ENCODE results near the gene AKR1E2. TPM values are rescaled to one million over a fixed set of nuclear protein-coding genes. Genes with fewer than 3 reads are reported as not detected.

AKR1E2 gene
- total RNA-seq, 3 donors from 2014 or later (not counting 1 experiment from before 2014, with no cell fraction given) = 0.56 to 4.0 (median 3.7) TPM

- H3K4me3 Mint-ChIP-seq = no peak overlapping the region
- H3K4me1 Mint-ChIP-seq = no peaks in the 10 kb centered on the region
- H3K27ac Mint-ChIP-seq = no peak overlapping the region
- no peaks in the 10 kb centered on the region for H3K36me3 Mint-ChIP-seq
- H3K27me3 ChIP-seq (ENCODE audit: control insufficient read depth, insufficient read depth, low read length) = no peaks in the 10 kb centered on the region
- H3K27me3 Mint-ChIP-seq (ENCODE audit: low read depth in 2 of 2) = peaks cover 18% of the 10 kb centered on the region in 2 donors
- H3K9me3 Mint-ChIP-seq = no peaks in the 10 kb centered on the region
- H3K4me3 ChIP-seq (ENCODE audit: low read length) = no peak overlapping the region
- H3K9me3 ChIP-seq (ENCODE audit: control insufficient read depth, insufficient read depth, low read length) = no peaks in the 10 kb centered on the region
- H3K36me3 ChIP-seq (ENCODE audit: control insufficient read depth, insufficient read depth, low read length) = no peaks in the 10 kb centered on the region
- WGBS (ENCODE audit: insufficient coverage) = 98% methylated on average over 2 of the region's 4 CpGs
- DNase-seq (no peak), ATAC-seq (no peak)
- no peak for TF ChIP-seq CTCF (IDR thresholded peaks at IDR 0.05)
- intact Hi-C loops (cut with micrococcal nuclease) = no loop called here
- H3K27ac ChIP-seq (ENCODE audit: low read length) = no peak overlapping the region
- peaks cover 4% of the 10 kb centered on the region for H3K4me1 ChIP-seq (ENCODE audit: control insufficient read depth, insufficient read depth, low read length)
These were observed 8.9 kb downstream of the AKR1E2 start for GRCh38 chr10:4834898-4835405.

DNA sequence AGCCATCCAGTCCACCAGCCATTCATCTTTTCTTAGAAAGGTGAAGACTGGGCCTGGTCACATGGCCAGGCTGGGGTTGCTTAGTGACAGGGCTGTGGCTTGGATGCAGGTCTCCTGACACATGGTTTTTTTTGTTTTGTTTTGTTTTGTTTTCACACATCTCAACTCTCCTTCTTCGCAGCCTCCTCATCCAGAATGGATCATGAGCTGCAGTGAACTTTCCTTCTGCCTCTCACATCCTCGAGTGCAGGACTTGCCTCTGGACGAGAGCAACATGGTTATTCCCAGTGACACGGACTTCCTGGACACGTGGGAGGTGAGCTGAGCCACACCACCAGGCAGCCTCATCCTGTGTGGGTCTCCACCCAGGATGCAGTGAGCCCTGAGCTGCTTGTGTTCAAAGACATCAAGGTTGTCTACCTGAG, 9.5 kb downstream of the AKR1E2 start:
- peaks cover 4% of the 10 kb centered on the region for H3K4me1 ChIP-seq (ENCODE audit: control insufficient read depth, insufficient read depth, low read length)
- no peak for TF ChIP-seq CTCF (IDR thresholded peaks at IDR 0.05)
- H3K36me3 Mint-ChIP-seq = no peaks in the 10 kb centered on the region
- H3K4me3 Mint-ChIP-seq = no peak overlapping the region
- no peak overlapping the region for H3K4me3 ChIP-seq (ENCODE audit: low read length)
- peak in 1 of 3 donors; percentile 33 for ATAC-seq
- DNase-seq = peak in 1 of 2 donors; percentile 50
- peaks cover 13% of the 10 kb centered on the region in 2 donors for H3K27me3 Mint-ChIP-seq (ENCODE audit: low read depth in 2 of 2)
- H3K27me3 ChIP-seq (ENCODE audit: control insufficient read depth, insufficient read depth, low read length) = no peaks in the 10 kb centered on the region
- no peaks in the 10 kb centered on the region for H3K36me3 ChIP-seq (ENCODE audit: control insufficient read depth, insufficient read depth, low read length)
- no peaks in the 10 kb centered on the region for H3K9me3 Mint-ChIP-seq
- H3K27ac Mint-ChIP-seq = no peak overlapping the region
- H3K9me3 ChIP-seq (ENCODE audit: control insufficient read depth, insufficient read depth, low read length) = no peaks in the 10 kb centered on the region
- no peaks in the 10 kb centered on the region for H3K4me1 Mint-ChIP-seq
- H3K27ac ChIP-seq (ENCODE audit: low read length) = no peak overlapping the region
- WGBS (ENCODE audit: insufficient coverage) = 69% methylated on average over 5 of the region's 5 CpGs
- intact Hi-C loops (cut with micrococcal nuclease) = no loop called here

DNA sequence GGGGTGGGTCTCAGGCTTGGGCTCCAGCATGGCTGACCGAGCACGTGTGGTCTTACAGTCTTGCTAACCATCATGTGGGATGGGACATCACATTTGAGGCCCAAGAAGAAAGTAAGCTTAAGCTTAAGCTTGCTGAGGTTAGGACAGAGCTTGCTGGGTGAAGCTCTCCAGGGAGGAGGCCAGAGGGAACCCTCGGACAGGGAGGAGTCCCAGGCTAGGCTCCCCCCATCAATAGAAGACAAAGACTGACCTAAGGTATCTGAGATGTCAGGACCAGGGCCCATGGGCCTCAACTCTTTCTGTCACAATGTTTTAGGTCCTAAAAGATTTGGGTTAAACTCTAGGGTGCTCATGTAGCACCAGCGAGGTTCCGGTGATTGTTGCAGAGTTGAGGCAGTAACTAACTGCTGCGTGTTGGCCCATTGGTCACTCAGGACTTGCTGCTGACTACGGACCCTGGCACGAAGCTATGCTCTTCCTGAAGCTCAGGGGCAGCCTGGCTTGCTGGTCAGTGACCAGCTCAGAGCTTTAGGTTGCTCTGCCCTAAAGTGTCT, 10.5 kb downstream of the AKR1E2 start:
- intact Hi-C loops (cut with micrococcal nuclease) = no loop called here
- Mint-ChIP-seq H3K4me3 (no peak overlapping the region), H3K27me3 (ENCODE audit: low read depth in 2 of 2) (peaks cover 3 to 4% of the 10 kb centered on the region in 2 donors), H3K4me1 (no peaks in the 10 kb centered on the region), H3K27ac (no peak overlapping the region), H3K36me3 (no peaks in the 10 kb centered on the region), H3K9me3 (no peaks in the 10 kb centered on the region)
- Histone ChIP-seq H3K27ac (ENCODE audit: low read length) (no peak overlapping the region), H3K4me1 (ENCODE audit: control insufficient read depth, insufficient read depth, low read length) (peaks cover 4% of the 10 kb centered on the region), H3K36me3 (ENCODE audit: control insufficient read depth, insufficient read depth, low read length) (no peaks in the 10 kb centered on the region), H3K9me3 (ENCODE audit: control insufficient read depth, insufficient read depth, low read length) (no peaks in the 10 kb centered on the region), H3K27me3 (ENCODE audit: control insufficient read depth, insufficient read depth, low read length) (no peaks in the 10 kb centered on the region), H3K4me3 (ENCODE audit: low read length) (no peak overlapping the region)
- TF ChIP-seq CTCF (IDR thresholded peaks at IDR 0.05) = no peak
- ATAC-seq (no peak), DNase-seq (no peak)
- WGBS (ENCODE audit: insufficient coverage) = 90% methylated on average over 8 of the region's 8 CpGs

DNA sequence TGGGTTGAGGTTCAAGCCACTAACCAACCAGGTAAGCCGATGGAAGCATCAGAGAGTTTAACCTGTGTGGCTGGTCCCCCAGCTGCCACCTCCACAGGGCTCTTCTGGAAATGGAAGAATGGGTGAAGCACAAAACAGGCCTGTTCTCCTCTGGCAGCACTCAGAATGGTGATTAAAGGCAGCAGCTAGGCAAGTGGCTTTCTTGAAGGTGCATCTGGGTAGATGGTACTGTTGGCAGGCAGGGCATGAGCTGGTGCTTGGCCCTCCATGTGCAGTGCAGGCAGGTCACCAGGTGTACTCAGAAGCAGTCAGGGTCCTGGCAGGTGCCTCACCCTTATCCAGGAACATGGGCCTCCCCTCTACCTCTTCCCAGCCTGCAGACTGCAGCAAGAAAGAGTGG, 11.5 kb downstream of the AKR1E2 start:
- H3K4me1 Mint-ChIP-seq = no peaks in the 10 kb centered on the region
- ATAC-seq (no peak), DNase-seq (no peak)
- no peak overlapping the region for H3K27ac Mint-ChIP-seq
- Histone ChIP-seq H3K36me3 (ENCODE audit: control insufficient read depth, insufficient read depth, low read length) (no peaks in the 10 kb centered on the region), H3K4me3 (ENCODE audit: low read length) (no peak overlapping the region), H3K27ac (ENCODE audit: low read length) (no peak overlapping the region), H3K27me3 (ENCODE audit: control insufficient read depth, insufficient read depth, low read length) (no peaks in the 10 kb centered on the region), H3K4me1 (ENCODE audit: control insufficient read depth, insufficient read depth, low read length) (peaks cover 4% of the 10 kb centered on the region), H3K9me3 (ENCODE audit: control insufficient read depth, insufficient read depth, low read length) (no peaks in the 10 kb centered on the region)
- intact Hi-C loops (cut with micrococcal nuclease) = no loop called here
- H3K36me3 Mint-ChIP-seq = no peaks in the 10 kb centered on the region
- TF ChIP-seq CTCF (IDR thresholded peaks at IDR 0.05) = no peak
- no peak overlapping the region for H3K4me3 Mint-ChIP-seq
- H3K27me3 Mint-ChIP-seq (ENCODE audit: low read depth in 2 of 2) = peaks cover 4% of the 10 kb centered on the region in 2 donors
- no peaks in the 10 kb centered on the region for H3K9me3 Mint-ChIP-seq
- whole genome bisulfite sequencing (ENCODE audit: insufficient coverage) = 95% methylated on average over 1 of the region's 1 CpG
